Measurements from ENCODE around the gene MAPK6.

DNA sequence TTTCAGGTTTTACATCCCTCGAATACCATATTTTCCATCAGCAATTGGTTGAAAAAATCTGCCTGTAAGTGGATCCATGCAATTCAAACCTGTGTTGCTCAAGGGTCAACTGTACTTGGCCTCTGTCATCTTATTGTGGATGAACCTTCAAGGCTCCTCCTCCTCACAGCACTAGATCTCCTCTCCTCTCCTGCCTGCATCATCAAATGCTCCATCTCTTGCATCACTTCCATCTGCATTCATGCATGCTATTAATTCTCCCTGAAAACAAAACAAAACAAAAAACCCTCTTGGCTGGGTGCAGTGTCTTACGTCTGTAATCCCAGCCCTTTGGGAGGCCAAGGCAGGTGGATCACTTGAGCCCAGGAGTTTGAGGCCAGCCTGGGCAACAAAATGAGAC lies 83.4 kb downstream of the MAPK6 start:
- no peak for TF ChIP-seq EZH2 (IDR thresholded peaks at IDR 0.05)
- TF ChIP-seq, protein P1, sequence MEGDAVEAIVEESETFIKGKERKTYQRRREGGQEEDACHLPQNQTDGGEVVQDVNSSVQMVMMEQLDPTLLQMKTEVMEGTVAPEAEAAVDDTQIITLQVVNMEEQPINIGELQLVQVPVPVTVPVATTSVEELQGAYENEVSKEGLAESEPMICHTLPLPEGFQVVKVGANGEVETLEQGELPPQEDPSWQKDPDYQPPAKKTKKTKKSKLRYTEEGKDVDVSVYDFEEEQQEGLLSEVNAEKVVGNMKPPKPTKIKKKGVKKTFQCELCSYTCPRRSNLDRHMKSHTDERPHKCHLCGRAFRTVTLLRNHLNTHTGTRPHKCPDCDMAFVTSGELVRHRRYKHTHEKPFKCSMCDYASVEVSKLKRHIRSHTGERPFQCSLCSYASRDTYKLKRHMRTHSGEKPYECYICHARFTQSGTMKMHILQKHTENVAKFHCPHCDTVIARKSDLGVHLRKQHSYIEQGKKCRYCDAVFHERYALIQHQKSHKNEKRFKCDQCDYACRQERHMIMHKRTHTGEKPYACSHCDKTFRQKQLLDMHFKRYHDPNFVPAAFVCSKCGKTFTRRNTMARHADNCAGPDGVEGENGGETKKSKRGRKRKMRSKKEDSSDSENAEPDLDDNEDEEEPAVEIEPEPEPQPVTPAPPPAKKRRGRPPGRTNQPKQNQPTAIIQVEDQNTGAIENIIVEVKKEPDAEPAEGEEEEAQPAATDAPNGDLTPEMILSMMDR (IDR thresholded peaks at IDR 0.05) = no peak
- no peak for TF ChIP-seq EZH2phosphoT487 (IDR thresholded peaks at IDR 0.05)
